GM12873 (cell line): ENCODE data around the gene KIF12.

Source experiments
- CTCF ChIP-seq: IDR thresholded peaks from 2 replicates; pipeline ENCODE4 v1.5.1; 2012; ENCODE audit warnings: low read depth, mild to moderate bottlenecking, moderate library complexity, low read length, control low read depth; ENCODE audit not compliant: insufficient read depth; ENCODE audit errors: missing control alignments

The KIF12 gene

GRCh38 chr9:114078781-114079156 lies 20.3 kb downstream of the KIF12 start:
- no peak for TF ChIP-seq CTCF

GRCh38 chr9:114078021-114078780 lies 20.9 kb downstream of the KIF12 start, which contains the start of gene AMBP:
TSS of gene AMBP (minus strand) at chr9:114078300. CDS start at chr9:114078209, 91 bp downstream.
- no peak for TF ChIP-seq CTCF

GRCh38 chr9:114077162-114077837 lies 21.8 kb downstream of the KIF12 start:
- TF ChIP-seq CTCF, result no peak

- no peak for TF ChIP-seq CTCF
Measured at GRCh38 chr9:114076237-114077161, 22.6 kb downstream of the KIF12 start.

- TF ChIP-seq CTCF, result no peak
Measured at GRCh38 chr9:114075602-114076001, 23.5 kb downstream of the KIF12 start.

- TF ChIP-seq CTCF, result no peak
Measured at GRCh38 chr9:114072184-114073140, 26.6 kb downstream of the KIF12 start.
